GM13977 (cell line): ENCODE results near the gene CIT.
"Not testable (repeated sequence)": the region's sequence is repeated elsewhere in the genome, so short reads cannot be mapped to it uniquely, and the experiment has no call there.

Experiments used
- DNase-seq: peaks from one replicate; pipeline ENCODE4 v3.0.0; 2012; ENCODE audit warnings: low spot score
- CTCF ChIP-seq: IDR thresholded peaks from 2 replicates; pipeline ENCODE4 v1.5.1; 2012; ENCODE audit warnings: mild to moderate bottlenecking, control low read depth; ENCODE audit not compliant: insufficient read depth; ENCODE audit errors: extremely low read depth, missing control alignments
- in situ Hi-C: fragments of 300-500 bp; cut with MboI; formaldehyde crosslinking; loops from one replicate; pipeline ENCODE4 v1.12.0; 2022; ENCODE audit warnings: low sequenced_read_pairs, low pct_unique_long_range_greater_than_20kb, mixed read lengths, inconsistent platforms; ENCODE audit not compliant: unreplicated experiment

Gene CIT

GRCh38 chr12:119913536-119914330 lies 36.6 kb upstream of the CIT start:
- TF ChIP-seq CTCF, result no peak
- DNase-seq, result no peak
- in situ Hi-C loops, result no loop called here

DNA sequence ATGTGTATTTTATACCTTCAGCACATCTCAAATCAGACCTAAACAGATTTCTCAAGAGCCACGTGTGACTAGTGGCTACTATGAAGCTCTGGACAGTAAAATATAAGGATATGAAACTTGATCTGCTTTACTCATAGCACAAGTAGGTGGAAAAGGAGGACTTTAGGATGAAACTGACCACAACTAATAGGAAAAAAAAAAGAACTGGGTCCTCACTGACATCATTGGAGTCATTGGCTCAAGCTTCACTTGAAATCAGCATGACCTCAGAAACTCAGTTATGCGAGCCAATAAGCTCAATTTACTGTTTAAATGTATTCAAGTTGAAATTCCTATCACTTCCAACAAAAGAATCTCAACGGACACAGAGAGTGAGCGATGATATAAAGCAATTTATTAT lies 34.1 kb upstream of the CIT start:
- in situ Hi-C loops, result no loop called here
- no peak for TF ChIP-seq CTCF
- DNase-seq, result no peak

DNA sequence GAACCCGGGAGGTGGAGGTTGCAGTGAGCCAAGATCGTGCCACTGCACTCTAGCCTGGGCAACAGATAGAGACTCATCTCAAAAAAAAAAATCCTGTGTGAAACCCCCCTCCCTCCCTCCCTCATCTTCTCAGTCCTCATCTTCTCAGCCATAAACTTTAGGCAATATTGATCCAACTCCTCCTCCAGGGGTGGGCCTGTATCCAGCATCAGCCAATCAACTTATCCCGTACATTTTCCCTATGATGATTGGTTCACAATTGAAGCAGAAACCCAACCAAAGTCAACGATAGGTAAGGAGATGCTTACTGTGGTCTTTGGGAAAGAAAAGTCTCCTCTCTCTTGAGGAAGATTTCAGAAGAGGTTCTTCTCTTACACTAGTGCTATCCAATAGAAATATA lies 33.5 kb upstream of the CIT start:
- in situ Hi-C loops, result no loop called here

DNA sequence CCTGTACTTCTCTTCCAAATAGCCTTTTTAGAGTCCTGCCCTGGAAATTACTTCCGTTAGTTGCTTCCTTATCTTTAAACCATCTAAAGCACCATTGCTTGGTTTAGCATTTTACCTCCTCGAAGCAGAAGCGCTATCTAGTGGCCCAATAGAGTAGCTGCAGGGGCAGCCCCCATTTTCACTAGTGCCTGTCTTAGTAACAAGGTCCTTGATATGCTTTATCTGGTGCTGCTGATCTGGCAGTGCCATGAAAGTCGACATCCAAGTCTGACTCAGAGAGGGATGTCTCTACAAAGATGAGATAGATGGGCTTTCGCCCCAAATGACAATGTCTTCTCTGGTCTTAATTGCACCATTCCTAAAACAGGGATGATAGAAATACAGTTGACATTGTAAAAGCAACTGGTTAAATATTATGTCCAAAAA lies 25.0 kb upstream of the CIT start:
- in situ Hi-C loops, result no loop called here
- peak; percentile 92 for TF ChIP-seq CTCF
- DNase-seq, result peak; percentile 76

More for the DNA sequence above, 33.5 kb upstream of the CIT start:
- DNase-seq, result no peak
- no peak for TF ChIP-seq CTCF

- in situ Hi-C loops, result no loop called here
- TF ChIP-seq CTCF, result no peak
These were observed 24.6 kb upstream of the CIT start for GRCh38 chr12:119901670-119902069.

GRCh38 chr12:119894916-119895315 lies 17.8 kb upstream of the CIT start:
- in situ Hi-C loops, result no loop called here

More at GRCh38 chr12:119901670-119902069, 24.6 kb upstream of the CIT start:
- DNase-seq, result no peak

GRCh38 chr12:119892611-119893010 lies 15.5 kb upstream of the CIT start:
- DNase-seq, in situ Hi-C loops: not testable (repeated sequence)

More at GRCh38 chr12:119894916-119895315, 17.8 kb upstream of the CIT start:
- DNase-seq, result no peak
- no peak for TF ChIP-seq CTCF
